ENCODE measurements around the gene E2F4.

E2F4 gene

DNA sequence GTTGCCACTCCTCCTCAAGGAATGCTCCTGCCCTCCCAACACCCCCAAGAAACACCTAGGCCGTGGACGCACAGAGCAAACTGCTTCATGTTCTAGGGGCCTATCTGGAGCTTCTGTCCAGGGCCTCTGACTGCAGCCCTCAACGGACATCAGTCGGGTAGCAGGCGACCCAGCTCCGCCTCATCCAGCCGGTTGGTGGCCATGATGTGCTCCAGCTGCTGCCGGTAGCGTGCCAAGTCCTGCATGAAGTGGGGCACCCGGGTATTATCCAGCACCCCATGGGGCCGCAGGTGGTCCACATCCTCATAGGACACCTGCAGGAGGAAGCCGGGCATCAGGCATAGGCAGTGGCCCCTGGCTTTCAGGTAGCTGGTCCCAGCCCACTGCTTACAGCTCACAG, 15.3 kb upstream of the E2F4 start:
- DNase-seq: no peak

DNA sequence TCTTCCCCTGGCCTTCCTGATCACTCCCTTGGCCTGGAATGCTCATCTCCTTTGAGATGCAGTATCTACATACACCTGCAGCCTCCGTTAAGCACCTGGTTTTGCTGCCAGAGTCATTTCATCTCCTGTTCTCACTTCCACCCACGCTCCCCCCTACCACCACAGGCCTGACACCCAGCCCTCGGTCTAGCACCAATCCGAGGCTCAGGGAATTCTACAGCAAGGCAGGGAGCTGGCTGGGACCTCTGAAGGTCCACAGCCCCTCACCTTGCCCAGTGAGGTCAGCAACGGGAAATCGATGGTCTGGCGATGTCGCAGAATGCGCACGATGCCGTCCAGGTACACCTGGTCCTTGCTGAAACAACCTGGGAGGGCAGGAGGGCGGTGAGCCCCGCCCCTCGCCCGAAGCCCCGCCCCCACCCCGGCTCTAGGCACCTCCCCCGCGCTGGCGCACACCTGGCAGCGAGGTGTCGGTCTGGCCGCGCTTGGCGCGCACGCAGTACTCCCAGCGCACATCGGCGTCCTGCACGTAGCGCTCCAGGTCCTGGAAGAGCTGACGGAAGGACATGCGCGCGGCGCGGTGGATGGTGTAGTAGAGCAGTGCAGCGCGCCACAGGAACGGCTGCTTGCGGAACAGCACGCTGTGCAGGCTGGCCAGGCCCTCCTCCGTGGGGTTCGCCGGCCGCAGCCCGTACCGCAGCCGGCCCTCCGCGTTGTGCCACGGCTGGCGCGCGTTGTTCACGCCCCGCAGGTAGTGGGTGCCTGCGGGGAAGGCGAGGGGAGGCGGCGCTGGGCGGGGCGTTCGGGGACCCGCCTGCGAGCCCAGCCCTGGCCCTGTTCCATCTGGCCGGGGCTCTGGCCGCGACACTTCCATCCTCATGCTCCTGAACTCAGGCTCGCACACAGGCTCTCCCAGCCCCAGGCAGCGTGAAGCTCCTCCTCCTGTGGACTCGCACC, 13.9 kb upstream of the E2F4 start:
- peak; percentile 61 for DNase-seq

DNA sequence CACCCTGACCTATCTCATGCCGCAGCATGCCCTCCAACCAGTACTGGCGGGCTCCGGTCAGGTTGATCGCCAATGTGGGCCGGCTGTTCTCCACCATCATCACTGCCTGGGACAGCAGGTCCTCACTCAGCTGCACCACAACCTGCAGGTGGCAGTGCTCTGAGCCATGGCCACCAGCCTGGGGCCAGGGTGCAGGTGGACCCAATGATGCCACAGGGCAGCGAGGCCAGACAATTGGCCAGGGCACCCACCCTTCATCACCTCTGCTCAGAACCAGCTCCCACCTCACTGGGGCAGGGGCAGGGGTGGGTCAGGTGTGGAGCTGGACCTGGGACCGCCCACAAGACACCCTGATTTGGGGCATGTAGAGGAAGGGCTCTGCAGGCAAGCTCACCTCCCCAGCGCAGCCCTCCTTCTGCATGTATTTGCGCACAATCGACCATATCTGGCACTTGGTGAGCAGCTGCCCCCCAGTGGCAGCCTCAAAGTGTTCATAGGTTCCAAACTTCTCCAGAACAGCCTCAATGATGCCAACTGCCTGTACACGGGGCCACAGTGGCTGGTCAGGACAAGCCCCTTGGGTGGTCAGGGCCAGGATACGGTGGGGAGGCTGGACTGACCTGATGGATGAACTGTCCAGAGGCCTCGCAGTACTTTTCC, 12.4 kb upstream of the E2F4 start:
- no peak for DNase-seq

DNA sequence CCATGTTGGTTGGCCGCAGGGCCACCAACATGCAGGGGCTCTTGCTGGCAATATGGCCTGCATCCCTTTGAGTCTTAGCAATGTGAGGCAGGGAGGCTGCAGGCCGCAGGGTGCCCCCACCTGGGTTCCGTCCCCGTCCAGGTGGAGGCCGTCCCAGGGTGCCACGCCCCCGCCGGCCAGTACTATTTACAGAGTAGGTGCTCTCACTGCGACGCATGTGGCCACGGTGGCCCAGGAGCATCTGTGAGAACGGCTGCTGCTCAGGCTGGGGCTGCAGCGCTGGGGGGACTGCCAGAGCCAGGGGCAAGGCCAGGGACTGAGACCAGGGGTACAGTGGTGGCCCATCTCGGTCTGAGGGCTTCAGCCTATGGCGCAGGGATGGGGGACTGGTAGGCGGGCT, 11.8 kb upstream of the E2F4 start:
- no peak for DNase-seq

DNA sequence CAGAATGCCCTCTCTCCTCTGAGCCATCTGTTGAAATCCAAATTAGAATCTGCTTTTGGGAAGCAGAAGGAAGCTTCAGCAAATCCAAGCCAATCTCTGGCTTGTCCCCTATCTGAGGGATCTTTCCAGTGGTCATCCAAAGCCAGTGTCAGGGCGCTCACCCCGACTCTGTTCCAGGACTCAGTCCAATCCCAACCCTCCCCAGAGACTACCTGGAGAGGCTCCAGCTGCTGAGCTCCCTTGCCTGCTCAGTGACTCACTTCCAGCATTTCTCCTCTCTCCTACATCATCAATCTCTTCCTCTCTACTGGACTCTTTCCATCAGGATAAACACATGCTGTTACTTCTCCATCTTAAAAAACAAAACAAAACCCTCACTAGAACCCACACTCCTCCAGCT, 10.6 kb upstream of the E2F4 start:
- DNase-seq: no peak

DNA sequence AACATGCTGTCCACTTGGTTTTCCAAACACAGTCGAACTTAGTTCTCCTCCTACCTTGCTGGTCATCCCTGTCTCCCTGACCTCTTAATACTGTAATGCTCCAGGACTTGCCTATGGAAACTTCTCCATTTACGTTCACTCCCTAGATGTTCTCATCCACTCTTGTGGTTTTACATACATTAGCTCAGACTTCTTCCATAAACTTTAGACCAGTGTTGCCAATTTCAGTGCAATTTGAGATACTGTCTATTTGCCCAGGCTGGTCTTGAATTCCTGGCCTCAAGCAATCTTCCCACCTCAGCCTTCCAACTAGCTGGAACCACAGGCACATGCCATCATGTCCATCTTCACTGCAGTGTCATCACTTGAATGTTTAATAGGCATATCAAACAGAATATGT, 9.7 kb upstream of the E2F4 start:
- DNase-seq: no peak

DNA sequence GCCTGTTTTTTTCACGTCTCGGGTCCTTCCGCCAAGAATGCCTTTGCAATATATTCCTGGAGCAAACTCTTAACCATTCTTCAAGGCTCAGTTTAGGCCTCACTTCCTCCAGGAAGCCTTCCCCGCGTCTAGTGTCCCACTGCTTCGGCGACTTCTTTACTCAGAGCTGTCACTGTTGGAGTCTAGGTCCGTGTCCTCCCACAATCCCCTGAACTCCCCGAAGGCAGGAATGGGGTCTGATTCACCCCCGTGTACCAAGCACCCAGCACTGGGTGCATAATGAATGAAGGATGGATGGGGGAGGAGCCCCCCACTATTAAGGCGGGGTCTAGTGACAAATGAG, 8.7 kb upstream of the E2F4 start:
- no peak for DNase-seq

DNA sequence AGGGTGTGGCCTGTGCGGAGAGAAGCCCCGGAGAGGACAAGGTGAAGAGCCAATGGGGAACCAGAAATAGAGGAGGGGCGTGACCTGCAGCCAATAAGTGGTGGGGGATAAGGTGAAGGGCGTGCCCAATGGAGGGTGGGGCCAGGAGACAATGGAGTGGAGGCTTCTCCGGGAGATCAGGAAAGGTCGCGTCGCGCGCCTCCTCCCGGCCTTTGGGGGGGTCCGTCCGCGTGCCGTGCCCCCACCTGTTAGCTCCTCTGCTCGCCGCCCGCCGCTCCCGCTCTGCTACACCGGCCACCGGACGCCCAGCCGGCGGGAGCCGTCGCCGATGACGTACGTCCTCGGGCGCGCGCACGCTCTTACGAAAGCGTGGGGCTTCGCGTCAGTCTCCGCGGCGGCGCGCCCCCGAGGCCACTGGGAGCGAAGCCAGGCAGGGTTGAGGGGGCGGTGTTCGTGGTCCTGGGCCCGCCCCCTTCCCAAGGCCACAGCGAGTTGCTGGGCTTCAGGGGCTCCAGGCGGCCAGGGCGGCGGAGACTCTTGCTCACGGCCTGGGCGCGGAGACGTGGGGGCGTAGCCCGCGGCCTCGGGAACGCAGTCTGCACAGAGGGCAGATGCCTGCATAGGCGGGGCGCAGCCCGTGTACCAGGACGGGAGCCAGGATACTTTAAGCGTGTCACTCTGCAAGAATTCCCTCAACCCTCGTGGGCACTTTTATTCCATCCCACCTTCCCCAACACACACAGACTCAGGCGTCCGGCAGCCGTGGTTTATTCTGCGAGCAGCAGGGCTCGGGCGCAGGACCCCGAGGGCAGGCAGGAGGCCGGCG, 8.1 kb upstream of the E2F4 start, which contains the start of gene MATCAP1:
TSS of gene MATCAP1 (minus strand) at position 337 of the 826 bp plus-strand sequence. CDS start 3,353 bp downstream, outside the sequence.
- peak; percentile 97 for DNase-seq

DNA sequence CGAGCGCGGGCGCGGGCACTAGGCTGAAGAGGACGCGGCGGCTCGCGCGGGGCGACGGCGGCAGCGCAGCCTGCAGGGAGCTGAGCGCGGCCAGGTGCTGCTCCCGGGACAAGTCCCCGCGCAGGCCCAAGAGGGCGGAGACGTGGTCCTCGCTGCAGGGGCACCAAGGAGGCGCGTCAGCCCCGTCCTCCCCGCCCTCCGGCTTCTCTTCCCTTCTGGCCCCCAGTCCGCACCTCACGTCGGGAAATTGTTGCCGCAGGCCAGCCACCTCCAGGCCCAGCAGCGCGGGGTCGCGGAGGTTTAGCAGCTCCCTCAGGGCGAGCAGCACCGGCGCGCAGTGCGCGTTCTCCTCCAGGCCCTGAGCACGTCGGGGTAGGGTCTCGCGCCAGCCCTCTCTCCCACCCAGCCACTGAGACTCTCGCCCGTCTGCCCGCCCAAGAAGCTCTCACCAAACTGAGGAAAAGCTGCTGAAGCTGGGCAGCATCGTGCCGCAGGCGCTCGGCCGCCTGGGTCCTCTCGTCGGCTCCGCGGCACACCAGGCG, 7.4 kb upstream of the E2F4 start:
- DNase-seq: no peak

DNA sequence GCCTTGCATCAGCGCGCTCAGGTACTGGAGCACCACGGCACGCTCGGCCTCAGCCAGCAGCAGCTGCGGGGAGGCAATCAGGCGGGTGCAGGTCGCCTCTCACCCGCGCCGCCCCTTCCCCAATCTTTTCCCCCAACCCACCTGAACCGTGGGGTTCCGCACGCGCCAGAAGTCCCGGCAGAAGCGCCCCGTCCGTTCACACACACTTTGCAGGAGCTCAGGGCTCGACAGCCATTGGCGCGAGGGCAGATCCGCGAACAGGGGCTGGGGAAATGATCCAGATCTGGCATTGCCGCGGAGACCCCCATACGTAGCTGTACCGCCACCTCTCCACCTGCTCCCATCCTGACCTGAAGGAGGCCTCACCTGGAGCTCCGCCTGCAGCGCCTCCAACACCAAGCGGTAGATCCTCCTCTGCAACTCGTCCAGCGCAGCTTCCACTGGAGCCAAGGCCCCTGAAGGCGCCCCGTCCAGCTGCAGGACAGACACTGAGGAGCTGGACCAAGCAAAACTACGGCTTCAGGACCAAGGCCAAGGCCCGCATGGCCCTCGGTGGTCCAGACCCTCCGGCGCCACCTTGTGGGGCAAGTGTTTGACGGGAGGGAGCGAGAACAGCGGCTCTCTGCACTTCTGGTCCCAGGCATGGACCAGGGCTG, 6.8 kb upstream of the E2F4 start:
- DNase-seq: peak; percentile 80

DNA sequence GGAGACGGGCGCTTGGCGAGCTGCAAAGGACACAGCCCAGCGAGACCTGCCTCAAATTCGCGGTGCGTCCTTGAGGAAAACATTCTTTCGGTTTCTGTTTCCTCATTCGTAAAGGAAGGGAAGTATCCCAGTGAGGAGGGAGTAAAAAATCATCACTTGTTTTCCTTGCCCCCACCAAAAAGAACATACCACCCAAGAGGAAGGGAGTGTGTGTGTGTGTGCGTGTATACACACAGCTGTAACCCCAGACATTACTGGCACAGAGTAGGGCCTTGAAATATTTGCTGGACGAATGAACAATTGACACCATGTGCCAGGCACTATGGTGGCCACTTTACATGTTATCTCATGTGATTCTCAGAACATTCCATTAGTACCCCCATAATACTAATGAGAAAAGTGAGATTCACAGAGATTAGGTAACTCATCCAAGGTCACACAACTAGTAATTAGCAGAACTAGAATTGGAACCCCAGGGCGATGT, 6.3 kb upstream of the E2F4 start:
- no peak for DNase-seq

DNA sequence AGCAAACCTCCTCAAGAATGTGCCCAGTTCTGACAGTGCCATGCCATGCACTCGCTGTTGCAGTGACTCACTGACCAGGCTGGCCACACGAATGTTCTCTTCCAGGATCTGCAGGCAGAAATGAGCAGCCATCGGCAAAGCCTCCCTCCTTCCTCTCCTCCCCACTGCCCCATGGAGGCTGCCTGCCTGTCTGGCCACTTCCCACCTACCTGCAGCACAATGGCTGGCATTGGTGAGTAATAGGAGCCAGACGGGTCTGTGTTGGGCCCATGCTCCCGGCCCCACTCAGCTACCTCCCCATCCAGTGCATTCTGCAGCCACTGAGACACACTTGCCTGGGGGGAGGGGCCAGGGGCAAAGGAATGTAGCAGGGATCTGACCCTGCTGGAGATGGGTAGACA, 5.4 kb upstream of the E2F4 start:
- DNase-seq: no peak

DNA sequence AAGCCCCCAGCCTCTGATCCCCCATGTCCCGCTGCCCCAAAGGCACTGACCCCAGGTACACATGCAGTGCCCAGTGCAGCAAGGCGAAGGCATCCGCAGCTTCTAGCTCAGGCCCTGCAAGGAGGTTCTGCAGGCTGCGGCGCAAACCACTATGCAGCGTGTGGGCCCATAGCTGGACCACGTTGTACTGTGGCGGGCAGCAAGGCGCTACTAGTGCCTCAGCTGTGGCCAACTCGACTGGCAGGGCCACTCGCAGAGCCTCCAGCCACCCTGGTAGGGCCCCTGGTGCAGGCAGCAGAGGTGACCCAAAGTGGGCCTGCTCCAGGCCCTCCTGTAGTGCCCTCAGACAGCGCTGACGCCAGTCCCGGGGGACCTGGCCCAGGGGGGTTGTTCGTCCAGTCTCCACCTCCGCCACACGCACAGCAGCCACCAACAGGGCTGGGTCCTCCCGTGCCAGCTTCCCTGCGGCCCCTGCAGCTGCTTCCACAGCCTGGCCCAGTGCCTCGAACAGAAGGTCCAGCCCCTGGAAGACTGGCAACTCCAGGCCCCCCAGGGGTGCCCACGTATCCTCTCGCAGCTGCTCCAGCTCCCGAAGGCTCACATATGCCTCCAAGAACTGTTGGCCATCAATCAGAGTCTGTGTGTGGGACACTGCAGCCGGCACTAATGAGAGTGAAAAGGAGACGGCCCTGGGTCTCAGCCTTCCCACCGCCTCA, 4.6 kb upstream of the E2F4 start:
- no peak for DNase-seq

DNA sequence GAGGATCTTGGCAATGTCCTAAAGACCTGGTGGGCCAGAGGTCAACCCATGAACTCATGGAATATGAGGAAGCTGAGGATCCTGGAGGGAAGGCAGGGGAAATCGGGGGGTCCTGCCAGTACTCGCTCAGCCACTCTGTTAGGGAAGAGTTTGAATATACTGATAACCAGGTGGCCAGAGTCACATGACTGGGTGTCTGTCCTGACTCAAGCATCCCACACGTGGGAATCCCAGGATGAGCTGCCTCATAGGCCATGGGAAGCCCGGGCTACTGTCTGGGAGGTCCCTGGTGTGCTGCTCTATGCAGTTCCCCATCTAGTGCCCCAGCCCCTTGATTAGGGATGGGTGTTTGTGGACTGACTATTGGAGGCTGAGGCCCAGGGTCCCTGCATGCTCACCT, 3.6 kb upstream of the E2F4 start:
- DNase-seq: no peak

DNA sequence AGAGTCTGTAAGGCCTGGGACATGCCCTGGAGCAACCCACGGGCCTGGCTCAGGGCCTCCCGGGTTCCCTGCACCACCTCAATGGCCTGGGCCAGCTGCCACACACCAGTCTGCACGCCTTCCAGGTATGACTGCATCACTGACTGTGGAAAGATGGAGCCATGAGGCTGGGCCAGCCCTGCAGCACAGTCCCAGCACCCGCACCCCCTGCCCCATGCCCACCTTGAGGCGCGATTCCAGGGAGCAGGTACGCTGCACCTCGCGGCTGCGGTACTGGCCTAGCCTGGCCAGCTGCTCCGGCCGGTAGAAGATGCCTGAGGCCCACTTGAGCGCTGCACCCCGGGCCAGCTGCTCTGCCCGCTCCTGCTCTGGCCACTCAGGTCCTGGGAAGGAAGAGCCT, 3.2 kb upstream of the E2F4 start:
- DNase-seq: no peak

DNA sequence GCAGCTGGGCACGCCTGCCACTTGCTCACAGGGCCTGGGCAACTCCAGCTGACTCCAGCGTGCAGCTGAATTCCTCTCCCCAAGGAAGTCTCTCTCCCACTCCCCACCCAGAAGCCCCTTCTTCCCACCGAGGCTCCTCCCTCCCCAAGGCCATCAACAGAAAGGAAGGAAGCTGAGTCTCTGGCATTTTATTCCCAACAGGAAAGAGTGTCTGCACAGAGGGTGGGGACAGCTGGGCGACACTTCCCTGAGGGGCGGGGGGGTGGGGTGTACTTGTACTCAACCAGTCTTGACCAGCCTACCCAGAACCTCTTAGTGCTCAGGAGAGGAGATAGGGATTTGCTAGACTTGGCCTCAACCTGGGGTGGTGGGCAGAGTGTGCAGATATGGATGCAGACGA, 1.9 kb upstream of the E2F4 start, which contains the start of gene EXOC3L1:
TSS of gene EXOC3L1 (minus strand) at position 96 of the 400 bp plus-strand sequence. CDS start 460 bp downstream, outside the sequence.
- DNase-seq: no peak

DNA sequence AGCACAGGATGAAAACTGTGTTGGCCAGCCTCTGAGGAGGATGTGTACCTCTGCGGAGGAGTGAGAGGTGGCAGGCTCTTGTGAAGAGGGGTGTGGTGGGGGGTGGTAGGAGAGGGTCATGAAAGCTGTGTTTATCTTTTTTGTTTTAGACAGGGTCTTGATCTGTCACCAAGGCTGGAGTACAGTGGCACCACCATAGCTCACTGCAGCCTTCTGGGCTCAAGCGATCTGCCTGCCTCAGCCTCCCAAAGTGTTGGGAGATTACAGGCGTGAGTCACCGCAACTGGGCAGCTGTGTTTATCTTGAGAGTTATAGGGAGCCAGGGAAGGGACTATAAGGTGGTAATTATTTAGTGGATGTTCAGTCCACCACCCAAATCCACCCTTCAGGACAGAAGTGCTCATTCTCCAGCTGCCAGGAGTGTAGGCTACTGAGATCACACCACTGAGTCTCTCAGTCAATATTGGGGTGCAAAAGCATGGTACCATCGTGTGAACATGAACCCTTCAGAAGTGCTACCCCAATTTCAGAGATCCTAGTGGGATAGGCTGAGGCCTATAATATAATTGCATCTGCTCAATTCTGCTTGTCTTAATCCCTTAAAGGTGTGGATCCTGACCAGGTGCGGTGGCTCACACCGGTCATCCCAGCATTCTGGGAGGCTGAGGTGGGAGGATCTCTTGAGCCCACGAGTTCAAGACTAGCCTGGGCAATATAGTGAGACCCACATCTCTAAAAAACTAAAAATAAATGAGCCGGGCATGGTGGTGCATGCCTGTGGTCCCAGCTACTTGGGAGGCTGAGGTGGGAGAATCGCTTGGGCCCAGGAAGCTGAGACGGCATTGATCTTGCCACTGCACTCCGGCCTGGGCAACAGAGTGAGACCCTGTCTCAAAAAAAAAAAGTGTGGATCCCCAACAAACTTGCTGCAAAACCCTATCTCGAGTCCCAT, 1.2 kb upstream of the E2F4 start:
- DNase-seq: no peak

DNA sequence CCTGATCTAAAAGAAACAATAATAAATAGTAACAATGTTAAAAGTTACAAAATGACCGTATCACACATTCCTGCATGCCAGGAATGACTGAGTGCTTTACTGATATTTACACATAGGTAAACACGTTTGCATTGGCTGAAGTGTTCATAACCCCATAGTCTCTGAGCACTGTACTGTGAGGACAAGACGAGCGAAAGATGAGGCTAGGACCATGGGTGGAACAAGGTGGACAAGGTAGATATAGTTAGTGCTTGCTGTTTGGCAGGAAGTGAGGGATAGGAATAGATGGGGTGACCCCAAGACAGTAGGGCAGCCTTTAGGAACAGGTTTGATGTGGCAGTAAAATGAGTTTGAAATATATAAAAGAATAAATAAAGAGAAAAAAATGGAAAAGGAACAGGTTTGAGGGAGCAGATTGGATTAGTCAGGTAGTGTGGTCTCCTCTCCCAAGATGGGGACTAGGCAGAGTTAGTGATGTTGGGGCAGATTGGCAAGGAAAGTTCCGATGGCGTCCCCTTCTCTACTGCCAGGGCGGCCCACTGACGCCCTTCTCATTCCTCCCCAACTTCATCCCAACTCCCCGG, 452 bp upstream of the E2F4 start:
- DNase-seq: no peak

DNA sequence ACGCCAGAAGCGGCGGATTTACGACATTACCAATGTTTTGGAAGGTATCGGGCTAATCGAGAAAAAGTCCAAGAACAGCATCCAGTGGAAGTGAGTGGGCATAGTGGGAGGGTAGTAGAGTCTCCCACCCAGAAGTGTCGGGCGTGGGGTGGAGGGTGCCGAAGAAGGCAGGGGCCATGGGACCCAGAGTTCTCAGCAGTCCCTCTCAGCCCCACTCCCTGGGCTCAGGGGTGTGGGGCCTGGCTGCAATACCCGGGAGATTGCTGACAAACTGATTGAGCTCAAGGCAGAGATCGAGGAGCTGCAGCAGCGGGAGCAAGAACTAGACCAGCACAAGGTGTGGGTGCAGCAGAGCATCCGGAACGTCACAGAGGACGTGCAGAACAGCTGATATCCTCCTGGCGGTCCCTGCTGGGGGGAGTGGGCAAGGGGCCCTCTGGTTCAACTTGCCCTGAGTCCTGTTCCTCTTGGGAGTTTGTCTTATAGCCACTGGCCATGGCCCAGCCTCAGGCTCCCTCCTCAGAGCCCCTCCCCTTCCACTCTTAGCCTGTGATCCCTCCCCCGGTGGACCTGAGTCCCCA, 916 bp downstream of the E2F4 start:
- DNase-seq: no peak

DNA sequence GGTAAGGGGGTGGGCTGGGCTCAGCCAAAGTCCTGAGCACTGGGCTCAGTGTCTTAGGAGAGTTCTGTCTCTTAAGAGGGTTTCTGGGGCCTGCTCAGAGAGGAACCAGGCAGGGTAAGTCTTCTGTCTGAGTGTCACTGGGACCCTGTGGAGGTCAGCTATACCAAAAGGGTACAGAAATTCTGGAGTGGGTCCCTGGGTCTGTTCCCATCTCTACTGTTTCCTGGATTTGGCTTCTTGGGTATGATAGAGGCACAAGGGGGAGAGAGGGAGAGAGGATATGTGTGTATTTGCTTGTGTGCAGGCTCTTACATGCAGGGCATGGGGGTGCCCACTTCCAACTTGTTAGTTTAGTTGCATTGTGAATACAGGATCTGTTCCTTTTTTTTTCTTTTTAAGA, 1.6 kb downstream of the E2F4 start:
- DNase-seq: no peak

All from CD4-positive, alpha-beta T cell treated with Interferon gamma for 1 hour (primary cell).